ENCODE measurements around the gene RAB27B. TPM values are rescaled to one million over a fixed set of nuclear protein-coding genes. Genes with fewer than 3 reads are reported as not detected.

Gene RAB27B
- total RNA-seq, 2 donors from 2014 or later: 0.66 to 10.1 TPM

DNA sequence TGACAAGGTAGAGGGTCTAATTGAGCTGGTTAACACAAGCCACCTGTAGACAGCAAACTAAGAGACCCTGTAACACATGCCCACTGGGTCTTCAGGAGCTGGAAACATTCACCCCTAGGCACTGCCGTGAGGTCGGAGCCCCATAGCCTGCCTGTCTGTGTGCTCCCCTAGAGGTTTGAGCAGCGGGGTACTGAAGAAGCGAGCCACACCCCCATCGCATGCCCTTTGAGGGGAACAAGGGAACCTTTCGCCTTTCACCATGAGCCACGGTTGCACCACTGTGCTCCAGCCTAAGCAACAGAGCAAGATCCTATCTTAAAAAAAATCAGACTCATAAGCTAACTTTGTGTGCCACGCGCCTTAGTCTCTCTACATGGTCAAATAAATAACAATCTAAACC lies 36.2 kb upstream of the RAB27B start:
- Histone ChIP-seq H3K9me3 (no peaks in the 10 kb centered on the region), H3K4me1 (no peaks in the 10 kb centered on the region), H3K4me3 (no peak overlapping the region), H3K36me3 (replicated peaks in 1 of 2; ENCODE audit: insufficient read depth in 1 of 2, low read depth in 2 of 2) (no peaks in the 10 kb centered on the region), H3K27me3 (no peaks in the 10 kb centered on the region), H3K27ac (no peak overlapping the region)
- intact Hi-C loops (cut with DNase I): no loop called here
- DNase-seq (no peak), ATAC-seq (no peak)
- 89 to 96% methylated on average over 9 of the region's 9 CpGs for WGBS, 2 donors
- TF ChIP-seq, protein P1, sequence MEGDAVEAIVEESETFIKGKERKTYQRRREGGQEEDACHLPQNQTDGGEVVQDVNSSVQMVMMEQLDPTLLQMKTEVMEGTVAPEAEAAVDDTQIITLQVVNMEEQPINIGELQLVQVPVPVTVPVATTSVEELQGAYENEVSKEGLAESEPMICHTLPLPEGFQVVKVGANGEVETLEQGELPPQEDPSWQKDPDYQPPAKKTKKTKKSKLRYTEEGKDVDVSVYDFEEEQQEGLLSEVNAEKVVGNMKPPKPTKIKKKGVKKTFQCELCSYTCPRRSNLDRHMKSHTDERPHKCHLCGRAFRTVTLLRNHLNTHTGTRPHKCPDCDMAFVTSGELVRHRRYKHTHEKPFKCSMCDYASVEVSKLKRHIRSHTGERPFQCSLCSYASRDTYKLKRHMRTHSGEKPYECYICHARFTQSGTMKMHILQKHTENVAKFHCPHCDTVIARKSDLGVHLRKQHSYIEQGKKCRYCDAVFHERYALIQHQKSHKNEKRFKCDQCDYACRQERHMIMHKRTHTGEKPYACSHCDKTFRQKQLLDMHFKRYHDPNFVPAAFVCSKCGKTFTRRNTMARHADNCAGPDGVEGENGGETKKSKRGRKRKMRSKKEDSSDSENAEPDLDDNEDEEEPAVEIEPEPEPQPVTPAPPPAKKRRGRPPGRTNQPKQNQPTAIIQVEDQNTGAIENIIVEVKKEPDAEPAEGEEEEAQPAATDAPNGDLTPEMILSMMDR (IDR thresholded peaks at IDR 0.05): no peak
- no peak for TF ChIP-seq POLR2A (IDR thresholded peaks at IDR 0.05)

DNA sequence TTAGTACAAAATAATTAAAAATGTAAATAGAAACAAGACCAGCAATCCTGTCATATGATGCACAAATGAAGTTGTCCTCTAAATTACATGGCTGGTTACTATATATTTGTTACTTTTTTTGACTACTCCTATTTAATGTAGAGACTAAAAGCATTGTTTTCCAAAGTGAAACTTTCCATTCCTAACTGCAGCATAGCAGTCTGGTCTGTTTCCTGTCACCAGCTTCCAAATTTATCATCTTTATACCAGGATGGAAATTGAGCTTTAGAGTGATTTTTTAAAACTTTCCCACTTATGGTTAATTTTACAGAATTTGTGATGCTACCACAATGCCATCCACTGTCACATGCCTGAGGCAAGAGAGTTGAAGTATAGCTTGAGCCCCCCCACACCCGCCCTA lies 33.5 kb upstream of the RAB27B start:
- H3K36me3 ChIP-seq (replicated peaks in 1 of 2; ENCODE audit: insufficient read depth in 1 of 2, low read depth in 2 of 2): no peaks in the 10 kb centered on the region
- H3K27ac ChIP-seq: no peak overlapping the region
- no peak overlapping the region for H3K4me3 ChIP-seq
- 88 to 91% methylated on average over 1 of the region's 1 CpG for WGBS, 2 donors
- DNase-seq (no peak), ATAC-seq (no peak)
- intact Hi-C loops (cut with DNase I): no loop called here
- H3K4me1 ChIP-seq: no peaks in the 10 kb centered on the region
- TF ChIP-seq, protein P1 (IDR thresholded peaks at IDR 0.05): no peak
- no peak for TF ChIP-seq POLR2A (IDR thresholded peaks at IDR 0.05)
- no peaks in the 10 kb centered on the region for H3K27me3 ChIP-seq
- H3K9me3 ChIP-seq: no peaks in the 10 kb centered on the region

DNA sequence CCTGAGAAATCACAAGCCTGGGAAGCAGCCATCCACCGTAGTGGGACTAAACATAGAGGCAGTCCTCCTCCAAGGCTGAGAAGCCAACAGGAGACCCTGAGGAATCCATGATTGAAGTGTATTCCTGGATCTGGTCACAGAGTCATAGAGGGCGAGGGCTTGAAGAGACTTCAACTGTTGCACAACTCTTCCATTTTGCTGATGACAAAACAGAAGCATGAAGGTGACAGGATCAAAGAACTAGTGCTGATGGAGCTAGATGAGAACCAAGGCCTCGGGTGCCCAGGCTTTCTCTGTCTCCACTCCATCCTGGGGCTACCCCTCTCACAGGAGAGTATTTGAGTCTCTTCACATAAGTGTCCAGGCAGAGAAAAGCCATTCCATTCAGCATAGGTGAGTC lies 30.1 kb upstream of the RAB27B start:
- DNase-seq: no peak
- intact Hi-C loops (cut with DNase I): no loop called here
- 81 to 92% methylated on average over 3 of the region's 3 CpGs for WGBS, 2 donors

DNA sequence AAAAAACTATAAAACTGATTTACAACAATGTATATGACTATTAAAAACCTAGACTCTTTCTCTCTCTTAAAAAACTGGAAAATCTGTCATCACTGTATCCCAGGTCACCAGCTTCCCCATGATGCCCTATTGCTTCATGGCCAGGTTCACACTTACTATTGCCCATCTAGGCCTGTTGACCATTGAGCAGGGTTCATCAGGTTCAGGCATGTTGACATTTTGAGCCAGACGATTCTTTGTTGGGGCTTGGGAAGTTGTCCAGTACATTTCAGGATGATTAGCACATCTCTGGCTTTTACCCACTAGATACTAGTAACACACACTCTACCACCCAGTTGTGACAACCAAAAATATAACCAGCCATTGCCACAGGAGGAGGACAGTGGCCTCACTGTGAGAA lies 26.9 kb upstream of the RAB27B start:
- ATAC-seq: no peak
- Histone ChIP-seq H3K36me3 (replicated peaks in 1 of 2; ENCODE audit: insufficient read depth in 1 of 2, low read depth in 2 of 2) (no peaks in the 10 kb centered on the region), H3K27ac (no peak overlapping the region), H3K4me1 (no peaks in the 10 kb centered on the region), H3K9me3 (no peaks in the 10 kb centered on the region), H3K27me3 (no peaks in the 10 kb centered on the region), H3K4me3 (no peak overlapping the region)
- TF ChIP-seq, protein P1 (IDR thresholded peaks at IDR 0.05): no peak
- TF ChIP-seq POLR2A (IDR thresholded peaks at IDR 0.05): no peak
- intact Hi-C loops (cut with DNase I): no loop called here
- WGBS, 2 donors: 36 to 55% methylated on average over 1 of the region's 1 CpG
- no peak for DNase-seq

More for the DNA sequence above, 30.1 kb upstream of the RAB27B start:
- no peak overlapping the region for H3K27ac ChIP-seq
- no peaks in the 10 kb centered on the region for H3K27me3 ChIP-seq
- H3K4me1 ChIP-seq: no peaks in the 10 kb centered on the region
- H3K9me3 ChIP-seq: no peaks in the 10 kb centered on the region
- TF ChIP-seq, protein P1 (IDR thresholded peaks at IDR 0.05): no peak
- H3K4me3 ChIP-seq: no peak overlapping the region
- ATAC-seq: no peak
- no peaks in the 10 kb centered on the region for H3K36me3 ChIP-seq (replicated peaks in 1 of 2; ENCODE audit: insufficient read depth in 1 of 2, low read depth in 2 of 2)

DNA sequence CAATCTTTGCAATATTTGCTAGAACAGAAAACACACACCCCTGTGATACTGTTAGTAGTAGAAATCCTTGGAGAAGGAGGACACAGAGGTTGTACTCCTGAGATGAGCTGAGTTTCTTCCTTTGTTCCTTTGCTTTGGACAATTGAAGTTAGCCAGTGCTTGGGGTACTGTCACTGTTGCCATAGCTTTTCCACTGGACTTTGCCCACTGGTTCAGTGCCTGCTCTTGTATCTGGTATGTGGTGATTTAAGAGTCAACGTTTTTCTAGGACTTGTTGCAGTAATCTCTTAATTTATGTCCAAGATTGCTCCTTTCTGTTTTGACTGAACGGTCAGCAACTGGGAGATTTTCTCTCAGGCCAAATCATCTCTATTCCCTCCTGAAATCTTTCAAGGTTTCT lies 26.1 kb upstream of the RAB27B start:
- 22 to 28% methylated on average over 2 of the region's 2 CpGs for WGBS, 2 donors
- no peaks in the 10 kb centered on the region for H3K27me3 ChIP-seq
- no peaks in the 10 kb centered on the region for H3K9me3 ChIP-seq
- intact Hi-C loops (cut with DNase I): no loop called here
- ATAC-seq (no peak), DNase-seq (no peak)
- TF ChIP-seq, protein P1 (IDR thresholded peaks at IDR 0.05): no peak
- H3K27ac ChIP-seq: no peak overlapping the region
- no peak overlapping the region for H3K4me3 ChIP-seq
- H3K36me3 ChIP-seq (replicated peaks in 1 of 2; ENCODE audit: insufficient read depth in 1 of 2, low read depth in 2 of 2): no peaks in the 10 kb centered on the region
- H3K4me1 ChIP-seq: no peaks in the 10 kb centered on the region
